Mucosa of rectum (tissue), 2 donors: ENCODE results near the gene ROPN1.
"Not testable (repeated sequence)": the region's sequence is repeated elsewhere in the genome, so short reads cannot be mapped to it uniquely, and the experiment has no call there.

ENCODE experiments used
- H3K27ac ChIP-seq, 2 donors: one replicate each; pipeline ENCODE4 v1.7.0; 2013; ENCODE audit warnings: inconsistent platforms in 2 of 2, low read depth in 2 of 2, low read length in 2 of 2
- H3K27me3 ChIP-seq, 2 donors: one replicate each; pipeline ENCODE4 v1.7.0; 2013; ENCODE audit warnings: low read length in 2 of 2; ENCODE audit not compliant: control insufficient read depth in 2 of 2, insufficient read depth in 2 of 2
- H3K36me3 ChIP-seq, 2 donors: one replicate each; pipeline ENCODE4 v1.7.0; 2013; ENCODE audit warnings: low read length in 2 of 2; ENCODE audit not compliant: control insufficient read depth in 2 of 2, insufficient read depth in 2 of 2
- H3K4me1 ChIP-seq, 2 donors: one replicate each; pipeline ENCODE4 v1.7.0; 2013; ENCODE audit warnings: low read length in 2 of 2, mild to moderate bottlenecking in 1 of 2; ENCODE audit not compliant: control insufficient read depth in 2 of 2, insufficient read depth in 2 of 2
- H3K4me3 ChIP-seq, 2 donors: one replicate each; pipeline ENCODE4 v1.7.0; 2013; ENCODE audit warnings: low read length in 2 of 2
- H3K9ac ChIP-seq, 2 donors: one replicate each; pipeline ENCODE4 v1.7.0; 2013; ENCODE audit warnings: low read length in 2 of 2, low read depth in 1 of 2, mild to moderate bottlenecking in 1 of 2
- H3K9me3 ChIP-seq, 2 donors: one replicate each; pipeline ENCODE4 v1.7.0; 2013; ENCODE audit warnings: low read length in 2 of 2; ENCODE audit not compliant: control insufficient read depth in 2 of 2
- donor health status: healthy.
- donor health status: Normal muscosa, but diverticular disease.

ROPN1 gene

GRCh38 chr3:124001366-124001765 is 9.4 kb upstream of the ROPN1 start:
- H3K9me3 ChIP-seq, H3K9ac ChIP-seq, H3K27ac ChIP-seq, H3K4me3 ChIP-seq, H3K27me3 ChIP-seq, H3K36me3 ChIP-seq, H3K4me1 ChIP-seq: not testable (repeated sequence)

GRCh38 chr3:123997543-123997942 is 5.6 kb upstream of the ROPN1 start:
- H3K4me3 ChIP-seq: no peak overlapping the region
- no peaks in the 10 kb centered on the region for H3K36me3 ChIP-seq
- no peak overlapping the region for H3K9ac ChIP-seq
- H3K4me1 ChIP-seq: no peaks in the 10 kb centered on the region
- peaks cover 0 to 3% of the 10 kb centered on the region in 2 donors for H3K9me3 ChIP-seq
- no peak overlapping the region for H3K27ac ChIP-seq
- peaks cover 0 to 2% of the 10 kb centered on the region in 2 donors for H3K27me3 ChIP-seq

- peaks cover 0 to 2% of the 10 kb centered on the region in 2 donors for H3K27me3 ChIP-seq
- H3K9me3 ChIP-seq: peaks cover 0 to 3% of the 10 kb centered on the region in 2 donors
- no peak overlapping the region for H3K9ac ChIP-seq
- no peaks in the 10 kb centered on the region for H3K4me1 ChIP-seq
- H3K36me3 ChIP-seq: no peaks in the 10 kb centered on the region
- H3K27ac ChIP-seq: no peak overlapping the region
- no peak overlapping the region for H3K4me3 ChIP-seq
Observed at GRCh38 chr3:123993818-123994217, 1.9 kb upstream of the ROPN1 start.

GRCh38 chr3:123986427-123986826 is 5.5 kb downstream of the ROPN1 start:
- Histone ChIP-seq H3K27ac (no peak overlapping the region), H3K4me1 (peaks cover 0 to 4% of the 10 kb centered on the region in 2 donors), H3K9ac (no peak overlapping the region), H3K36me3 (no peaks in the 10 kb centered on the region), H3K9me3 (no peaks in the 10 kb centered on the region), H3K27me3 (peaks cover 0 to 2% of the 10 kb centered on the region in 2 donors), H3K4me3 (no peak overlapping the region)

- no peak overlapping the region for H3K4me3 ChIP-seq
- peak overlapping the region in 1 of 2 donors; percentile 26 for H3K27ac ChIP-seq
- H3K4me1 ChIP-seq: peaks cover 0 to 4% of the 10 kb centered on the region in 2 donors
- no peaks in the 10 kb centered on the region for H3K36me3 ChIP-seq
- H3K27me3 ChIP-seq: peaks cover 0 to 2% of the 10 kb centered on the region in 2 donors
- H3K9me3 ChIP-seq: no peaks in the 10 kb centered on the region
- no peak overlapping the region for H3K9ac ChIP-seq
Observed at GRCh38 chr3:123984957-123985356, 7.0 kb downstream of the ROPN1 start.

- Histone ChIP-seq H3K9ac (no peak overlapping the region), H3K9me3 (no peaks in the 10 kb centered on the region), H3K4me3 (no peak overlapping the region), H3K27ac (peak overlapping the region in 1 of 2 donors; percentile 26), H3K36me3 (no peaks in the 10 kb centered on the region), H3K4me1 (peaks cover 0 to 8% of the 10 kb centered on the region in 2 donors), H3K27me3 (peaks cover 0 to 2% of the 10 kb centered on the region in 2 donors)
Observed at GRCh38 chr3:123984350-123984749, 7.6 kb downstream of the ROPN1 start.

- H3K9ac ChIP-seq, H3K27me3 ChIP-seq, H3K4me1 ChIP-seq, H3K27ac ChIP-seq, H3K36me3 ChIP-seq, H3K9me3 ChIP-seq, H3K4me3 ChIP-seq: not testable (repeated sequence)
Observed at GRCh38 chr3:123981317-123981716, 10.6 kb downstream of the ROPN1 start.

GRCh38 chr3:123980539-123980938 is 11.4 kb downstream of the ROPN1 start:
- H3K36me3 ChIP-seq: no peaks in the 10 kb centered on the region
- no peaks in the 10 kb centered on the region for H3K9me3 ChIP-seq
- peak overlapping the region in 1 of 2 donors; percentile 17 for H3K4me3 ChIP-seq
- H3K27ac ChIP-seq: no peak overlapping the region
- peaks cover 0 to 2% of the 10 kb centered on the region in 2 donors for H3K27me3 ChIP-seq
- no peak overlapping the region for H3K9ac ChIP-seq
- peaks cover 0 to 8% of the 10 kb centered on the region in 2 donors for H3K4me1 ChIP-seq

GRCh38 chr3:123979525-123980501 is 12.1 kb downstream of the ROPN1 start:
- not testable (repeated sequence) for H3K27me3 ChIP-seq, H3K9ac ChIP-seq, H3K36me3 ChIP-seq, H3K4me1 ChIP-seq, H3K9me3 ChIP-seq, H3K27ac ChIP-seq
- peak overlapping the region; percentile 15 to 17 for H3K4me3 ChIP-seq

GRCh38 chr3:123976904-123977303 is 15.0 kb downstream of the ROPN1 start:
- not testable (repeated sequence) for H3K9ac ChIP-seq, H3K27me3 ChIP-seq, H3K27ac ChIP-seq, H3K9me3 ChIP-seq, H3K4me3 ChIP-seq, H3K36me3 ChIP-seq, H3K4me1 ChIP-seq
